Measurements from ENCODE around the gene FOXP4.

The FOXP4 gene

GRCh38 chr6:41545703-41546474, at the start of gene FOXP4:
TSS of gene FOXP4 (plus strand) at chr6:41546381. CDS start at chr6:41565761, 19,380 bp downstream.
- DNase-seq, result peak; percentile 97

GRCh38 chr6:41497573-41497972, 48.6 kb upstream of the FOXP4 start:
- no peak for DNase-seq

- no peak for DNase-seq
These were observed 48.2 kb upstream of the FOXP4 start for GRCh38 chr6:41497994-41498393.

GRCh38 chr6:41498968-41499599, 47.1 kb upstream of the FOXP4 start:
- peak; percentile 79 for DNase-seq

GRCh38 chr6:41500561-41500960, 45.6 kb upstream of the FOXP4 start:
- DNase-seq, result no peak

GRCh38 chr6:41502566-41502916, 43.6 kb upstream of the FOXP4 start:
- DNase-seq, result no peak

GRCh38 chr6:41502917-41503671, 43.1 kb upstream of the FOXP4 start:
- peak; percentile 13 for DNase-seq

GRCh38 chr6:41503827-41504465, 42.2 kb upstream of the FOXP4 start:
- DNase-seq, result no peak

GRCh38 chr6:41504466-41505121, 41.6 kb upstream of the FOXP4 start:
- peak; percentile 8 for DNase-seq

GRCh38 chr6:41505122-41506049, 40.8 kb upstream of the FOXP4 start:
- peak; percentile 46 for DNase-seq

- DNase-seq, result no peak
These were observed 37.7 kb upstream of the FOXP4 start for GRCh38 chr6:41508479-41508878.

- DNase-seq, result no peak
These were observed 36.6 kb upstream of the FOXP4 start for GRCh38 chr6:41509580-41509979.

GRCh38 chr6:41511443-41512060, 34.6 kb upstream of the FOXP4 start:
- DNase-seq, result no peak

- no peak for DNase-seq
These were observed 34.0 kb upstream of the FOXP4 start for GRCh38 chr6:41512146-41512701.

- DNase-seq, result no peak
These were observed 30.2 kb upstream of the FOXP4 start for GRCh38 chr6:41515995-41516394.

GRCh38 chr6:41518118-41518517, 28.1 kb upstream of the FOXP4 start:
- DNase-seq, result no peak

GRCh38 chr6:41519305-41519744, 26.9 kb upstream of the FOXP4 start:
- DNase-seq, result no peak

GRCh38 chr6:41519745-41520699, 26.2 kb upstream of the FOXP4 start:
- DNase-seq, result no peak

- DNase-seq, result no peak
These were observed 23.2 kb upstream of the FOXP4 start for GRCh38 chr6:41522780-41523548.

Measured in hematopoietic multipotent progenitor cell treated with erythropoietin and hydrocortisone succinate and interleukin-3 and kit ligand, for 4 days (in vitro differentiated cells).